Right lung (tissue), 5 donors: ENCODE results near the gene DOCK2. TPM values are rescaled to one million over a fixed set of nuclear protein-coding genes. Genes with fewer than 3 reads are reported as not detected.
"Not testable (repeated sequence)": the region's sequence is repeated elsewhere in the genome, so short reads cannot be mapped to it uniquely, and the experiment has no call there.

Experiments
- DNase-seq, 2 donors: peaks; one replicate each; pipeline ENCODE4 v3.0.0-alpha.2; 2013
- polyA plus RNA-seq, 5 donors: library from polyadenylated mRNA; unstranded; fragments of 120-200 nt; gene quantifications; one replicate each; pipeline versions ENCODE4 v1.2.1 to v1.2.3, GENCODE V29; 2013; ENCODE audit warnings: inconsistent platforms in 1 of 5, low replicate concordance in 1 of 5; ENCODE audit not compliant: insufficient read length in 5 of 5, insufficient read depth in 1 of 5

Gene DOCK2
- polyA plus RNA-seq, 5 donors: 4.7 to 7.2 (median 5.4) TPM

GRCh38 chr5:169814522-169814921 lies 177.4 kb downstream of the DOCK2 start:
- no peak for DNase-seq

GRCh38 chr5:169817031-169817430 lies 180.0 kb downstream of the DOCK2 start:
- no peak for DNase-seq

- DNase-seq: no peak
These were observed 189.5 kb downstream of the DOCK2 start for GRCh38 chr5:169826618-169827017.

DNA sequence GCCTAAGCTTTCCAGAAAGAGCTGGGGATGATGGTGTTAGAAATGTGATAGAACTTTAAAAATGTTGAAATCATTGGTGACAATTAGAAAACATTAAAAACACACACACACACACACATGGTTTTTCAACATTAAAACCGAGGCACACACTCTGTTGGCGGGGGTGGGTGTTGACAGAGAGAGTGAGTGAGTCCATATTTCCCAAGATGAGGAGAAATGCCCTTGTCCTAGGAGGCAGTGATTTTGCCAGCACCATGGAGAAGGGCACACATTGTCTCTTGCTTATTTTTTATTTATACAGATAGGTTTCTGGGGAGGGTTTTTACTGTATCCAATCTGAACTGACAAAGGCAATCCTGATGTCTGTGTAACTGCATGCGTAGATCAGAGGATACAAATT lies 190.7 kb downstream of the DOCK2 start:
- DNase-seq: no peak

- DNase-seq: no peak
These were observed 191.3 kb downstream of the DOCK2 start for GRCh38 chr5:169828385-169828784.

DNA sequence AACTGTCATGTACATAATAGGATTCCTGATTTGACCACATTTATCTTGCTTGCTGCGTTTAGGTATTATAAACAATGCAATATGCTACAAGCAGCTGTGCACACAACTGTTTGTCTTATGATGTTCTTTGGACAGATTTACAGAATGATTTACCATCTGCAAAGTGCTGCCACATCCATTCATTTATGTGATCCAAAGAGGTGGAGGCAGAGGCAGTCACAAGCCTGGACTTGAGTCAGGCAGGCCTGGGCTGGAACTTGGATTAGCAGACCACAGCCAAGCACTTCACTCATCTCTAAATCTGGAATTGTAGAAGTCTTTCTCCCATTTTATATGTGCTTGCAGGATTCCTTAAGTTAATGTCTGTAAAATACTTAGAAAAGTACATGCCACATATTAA lies 194.3 kb downstream of the DOCK2 start:
- no peak for DNase-seq

DNA sequence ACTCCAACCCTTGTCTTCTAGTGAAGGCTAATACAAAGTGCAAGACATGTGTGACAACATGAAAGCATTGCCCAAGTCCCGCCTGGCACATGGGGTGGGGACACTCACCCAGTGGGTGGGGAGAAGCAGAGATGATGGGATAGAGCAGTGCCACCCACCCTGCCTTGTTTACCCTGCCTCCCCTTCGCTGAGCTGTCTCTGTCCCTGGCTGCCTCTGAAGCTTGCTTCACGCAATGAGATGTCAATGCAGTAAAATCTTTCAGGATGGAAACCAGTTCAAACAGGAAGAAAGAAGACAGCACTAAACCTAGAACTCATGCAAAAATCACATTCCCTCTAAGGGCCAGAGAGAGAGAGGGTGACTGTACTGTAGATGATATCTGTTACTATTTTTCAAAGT lies 195.2 kb downstream of the DOCK2 start:
- no peak for DNase-seq

DNA sequence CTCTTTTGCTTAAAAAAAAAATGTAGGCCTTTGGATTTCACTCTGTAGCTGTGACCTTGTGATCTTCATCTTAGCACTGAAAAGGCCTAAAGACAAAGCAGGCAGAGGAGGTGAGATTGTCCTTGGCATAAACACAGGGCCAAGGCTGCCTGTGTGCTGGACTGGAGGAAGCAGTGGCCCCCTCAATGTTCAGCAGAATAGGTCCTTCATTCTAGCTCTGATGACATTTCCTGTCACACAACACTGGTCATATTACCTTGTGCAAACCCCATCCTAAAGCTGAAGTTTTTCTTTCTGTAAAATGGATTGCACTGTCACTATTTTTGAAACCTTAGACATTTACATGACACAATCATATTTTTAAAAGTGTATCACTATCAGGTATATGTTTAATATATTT lies 195.8 kb downstream of the DOCK2 start:
- DNase-seq: no peak

DNA sequence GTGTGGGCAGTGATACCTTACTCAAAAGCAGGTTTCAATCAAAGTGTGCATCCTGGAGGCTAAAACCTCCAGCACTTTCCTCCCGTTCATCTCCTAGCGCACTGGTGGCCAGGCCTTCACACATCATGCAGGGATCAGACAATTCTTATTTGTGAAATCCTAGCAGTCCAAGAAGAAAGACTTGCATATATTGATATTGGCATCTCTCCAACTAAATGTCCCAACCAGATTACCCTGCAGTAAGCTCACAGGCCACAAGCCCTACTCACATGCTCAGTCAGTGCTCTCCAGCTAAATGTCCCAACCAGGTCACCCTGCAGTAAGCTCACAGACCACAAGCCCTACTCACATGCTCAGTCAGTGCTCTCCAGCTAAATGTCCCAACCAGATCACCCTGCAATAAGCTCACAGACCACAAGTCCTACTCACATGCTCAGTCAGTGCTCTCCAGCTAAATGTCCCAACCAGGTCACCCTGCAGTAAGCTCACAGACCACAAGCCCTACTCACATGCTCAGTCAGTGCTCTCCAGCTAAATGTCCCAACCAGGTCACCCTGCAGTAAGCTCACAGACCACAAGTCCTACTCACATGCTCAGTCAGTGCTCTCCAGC lies 196.7 kb downstream of the DOCK2 start:
- peak in 1 of 2 donors; percentile 4 for DNase-seq

DNA sequence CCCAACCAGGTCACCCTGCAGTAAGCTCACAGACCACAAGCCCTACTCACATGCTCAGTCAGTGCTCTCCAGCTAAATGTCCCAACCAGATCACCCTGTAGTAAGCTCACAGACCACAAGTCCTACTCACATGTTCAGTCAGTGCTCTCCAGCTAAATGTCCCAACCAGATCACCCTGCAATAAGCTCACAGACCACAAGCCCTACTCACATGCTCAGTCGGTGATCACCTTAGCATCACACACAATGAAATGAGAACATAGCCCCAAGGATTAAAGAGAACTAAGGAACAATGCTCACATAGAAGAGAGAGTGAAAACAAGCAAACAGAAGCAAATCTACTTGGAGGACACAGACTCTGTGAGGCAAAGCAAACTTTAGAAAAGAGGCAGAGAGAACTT lies 197.5 kb downstream of the DOCK2 start:
- DNase-seq: not testable (repeated sequence)

DNA sequence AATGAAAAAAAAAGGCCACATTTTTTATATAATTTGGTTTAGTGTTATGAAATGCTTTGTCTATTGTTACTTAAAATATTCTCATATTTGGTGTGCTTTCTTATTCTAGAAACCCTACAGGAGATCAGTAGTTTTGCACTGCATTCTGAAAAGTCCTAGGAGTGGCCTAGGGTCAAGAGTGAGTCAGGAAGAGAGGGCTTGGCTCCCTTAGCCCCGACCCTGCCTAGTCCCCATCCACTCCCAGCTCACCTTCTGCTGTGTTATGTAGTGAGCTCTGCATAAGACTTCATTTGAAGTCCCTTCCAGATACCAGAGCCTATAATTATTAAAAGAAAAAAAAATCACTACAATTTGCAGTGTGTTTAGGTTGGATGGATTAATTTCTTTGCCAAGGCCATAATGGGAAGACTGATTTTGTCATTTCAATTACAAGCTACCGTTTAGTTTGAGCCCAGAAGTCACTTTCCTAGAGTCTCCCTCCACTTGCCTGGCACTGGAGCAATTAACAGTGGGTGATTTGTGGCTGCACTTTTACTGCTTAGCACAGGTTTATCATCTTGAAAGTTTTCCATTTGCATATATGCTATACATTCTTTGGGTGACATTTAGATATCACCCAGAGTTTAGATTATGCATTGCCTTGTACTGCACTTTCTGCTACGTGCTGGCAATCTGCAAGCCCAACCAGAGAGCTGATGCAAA lies 199.9 kb downstream of the DOCK2 start:
- no peak for DNase-seq

- DNase-seq: no peak
These were observed 200.6 kb downstream of the DOCK2 start for GRCh38 chr5:169837686-169838085.

- DNase-seq: no peak
These were observed 201.6 kb downstream of the DOCK2 start for GRCh38 chr5:169838688-169839087.

GRCh38 chr5:169840405-169840804 lies 203.3 kb downstream of the DOCK2 start:
- no peak for DNase-seq

GRCh38 chr5:169842699-169843098 lies 205.6 kb downstream of the DOCK2 start:
- no peak for DNase-seq

- no peak for DNase-seq
These were observed 210.4 kb downstream of the DOCK2 start for GRCh38 chr5:169847519-169847918.

DNA sequence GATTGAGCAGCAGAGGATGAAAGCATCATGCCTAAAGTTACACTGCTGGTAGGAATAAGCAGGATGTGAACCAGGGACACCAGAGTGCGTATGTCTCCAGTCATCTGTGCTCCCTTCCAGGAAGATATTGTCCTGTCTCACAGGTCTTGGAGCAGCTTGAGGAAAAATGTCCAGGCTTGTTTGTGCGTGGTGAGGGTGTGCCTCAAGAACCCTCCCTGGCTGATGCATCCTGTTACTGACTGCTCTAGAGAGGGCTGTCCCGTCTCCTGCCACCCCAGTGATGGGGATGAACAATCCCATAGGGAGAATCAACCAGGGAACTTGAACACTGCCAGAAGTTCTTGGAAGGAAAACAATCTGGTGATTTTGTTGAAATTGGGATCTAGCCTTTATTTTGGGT lies 211.2 kb downstream of the DOCK2 start:
- DNase-seq: no peak

GRCh38 chr5:169848792-169849191 lies 211.7 kb downstream of the DOCK2 start:
- DNase-seq: no peak

DNA sequence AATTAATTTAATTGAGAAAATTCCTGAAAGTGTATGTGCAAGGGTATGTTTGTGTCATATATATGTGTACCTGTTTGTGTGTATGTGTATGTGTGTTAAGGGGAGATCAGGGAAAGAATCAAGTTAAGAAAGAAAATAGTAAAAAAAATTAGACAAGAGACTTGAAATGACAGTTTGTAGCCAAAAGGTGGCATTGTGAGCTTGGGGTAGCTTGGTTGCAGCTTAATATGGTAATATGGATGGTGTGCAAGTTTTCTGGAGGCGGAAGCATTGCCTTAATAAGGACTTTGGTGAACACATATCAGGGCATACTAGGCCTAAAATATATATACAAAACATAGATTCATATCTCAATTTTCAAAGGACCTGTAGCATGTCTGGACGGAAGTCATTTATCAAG lies 213.3 kb downstream of the DOCK2 start:
- DNase-seq: no peak

DNA sequence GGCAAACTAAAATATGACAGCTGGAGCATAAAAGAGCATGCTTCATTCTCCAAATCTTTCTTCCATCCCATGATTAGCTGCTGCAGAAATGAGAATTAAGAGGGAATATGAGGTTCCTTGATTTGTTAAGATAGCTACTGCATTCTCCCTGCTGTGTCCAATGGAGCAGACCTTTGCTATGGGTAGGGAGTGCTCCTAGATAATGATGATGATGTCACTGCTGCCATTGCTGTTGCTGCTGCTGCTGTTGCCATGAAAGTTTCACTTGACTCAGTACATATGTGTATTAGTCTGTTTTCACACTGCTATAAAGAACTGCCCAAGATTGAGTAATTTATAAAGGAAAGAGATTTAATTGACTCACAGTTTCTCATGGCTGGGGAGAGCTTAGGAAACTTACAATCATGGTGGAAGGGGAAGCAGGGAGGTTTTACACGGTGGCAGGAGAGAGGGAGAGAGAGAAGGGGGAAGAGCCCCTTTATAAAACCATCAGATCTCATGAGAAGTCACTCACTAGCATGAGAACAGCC lies 214.3 kb downstream of the DOCK2 start:
- no peak for DNase-seq

- DNase-seq: no peak
These were observed 219.5 kb downstream of the DOCK2 start for GRCh38 chr5:169856571-169856970.

DNA sequence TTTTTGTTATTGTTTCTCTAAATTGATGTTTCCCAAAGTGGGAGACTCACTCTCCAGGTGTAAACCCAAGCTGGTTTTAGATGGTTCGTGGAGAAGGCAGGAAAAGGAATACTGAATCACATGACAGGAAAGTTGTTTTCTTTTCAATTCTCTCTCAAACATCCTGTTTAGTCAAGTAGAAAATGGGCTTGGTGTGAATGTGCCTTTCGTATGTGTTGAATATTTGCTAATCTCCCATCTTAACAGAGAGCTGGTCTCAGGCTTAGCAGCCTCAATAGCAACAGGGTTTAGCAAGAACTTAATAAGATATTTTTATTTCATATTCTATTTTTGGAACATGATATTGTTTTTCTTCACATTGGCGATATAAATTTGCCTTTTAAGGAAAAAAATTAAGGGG lies 223.5 kb downstream of the DOCK2 start:
- DNase-seq: no peak

- no peak for DNase-seq
These were observed 224.4 kb downstream of the DOCK2 start for GRCh38 chr5:169861433-169861832.

DNA sequence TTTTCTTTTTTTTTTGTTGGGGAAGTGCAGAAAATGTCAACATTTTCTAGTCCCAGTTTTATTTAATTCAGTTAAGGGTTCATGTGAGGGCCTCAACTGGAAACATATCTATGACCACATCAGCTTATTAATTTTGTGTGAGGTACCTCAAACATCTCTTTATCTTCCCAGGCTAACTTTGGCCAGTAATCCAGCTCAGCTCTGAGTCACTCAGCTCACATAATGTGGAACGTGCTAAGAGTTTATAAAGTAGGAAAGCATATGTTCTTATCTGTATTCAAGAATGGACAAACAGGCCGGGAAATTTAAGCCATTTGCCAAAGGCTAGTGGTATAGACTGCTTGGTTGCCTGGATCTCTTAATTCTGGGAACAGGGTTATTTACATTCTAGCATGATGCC lies 224.9 kb downstream of the DOCK2 start:
- DNase-seq: no peak
